K562 (cell line): ENCODE results near the gene TFAP2A. TPM values are rescaled to one million over a fixed set of nuclear protein-coding genes. Genes with fewer than 3 reads are reported as not detected.

Experiments
- ATAC-seq: fragments of 200-7000 bp; cut with Tn5 transposase; 3 replicates; pipeline ENCODE4 v1.9.1; 2020; ENCODE audit warnings: moderate library complexity
- BruUV-seq: library from RNA; stranded (reverse); fragments of 400-500 nt; replicated peaks from 2 replicates; lab custom pipeline; 2021; lab: Mats Ljungman, UMichigan
- CTCF ChIA-PET: fragments of 300-600 bp; formaldehyde crosslinking; extraction: SDS; loops from one replicate; lab custom pipeline; 2021; ENCODE audit warnings: low intra/inter-chr PET ratio; lab: Yijun Ruan, JAX
- POLR2A ChIA-PET: fragments of 300-600, 350-650 bp; sonication (Branson Sonifier 250); formaldehyde crosslinking; extraction: SDS; loops from one replicate; lab custom pipeline; 2021; ENCODE audit warnings: antibody characterized with exemption, inconsistent platforms; lab: Yijun Ruan, JAX
- DNase-seq, 4 experiments: peaks; one replicate each; pipeline versions ENCODE4 v3.0.0 to v3.0.0-alpha.2; 2011 to 2018; ENCODE audit warnings: low spot score in 3 of 4, mixed read lengths in 3 of 4; ENCODE audit errors: extremely low read depth in 1 of 4
- FAIRE-seq: peaks from 2 replicates; lab custom pipeline; 2011; peaks lifted over from hg19 to GRCh38; lab: Jason Lieb, UNC
- H2AFZ ChIP-seq: 2 replicates; pipeline ENCODE4 v1.6.0; 2011; ENCODE audit warnings: low read depth, low read length, control low read depth, inconsistent platforms
- H3K27ac ChIP-seq: fragments of 200-600 bp; 3 replicates; pipeline ENCODE4 v1.8.0; 2011; ENCODE audit warnings: low read depth, mild to moderate bottlenecking, control low read depth, inconsistent platforms, low read length, moderate library complexity, mixed read lengths; ENCODE audit errors: extremely low read depth
- H3K27me3 ChIP-seq, 2 experiments: fragments of 300-600 bp in 1 of 2; 2 replicates in 1 of 2; 3 replicates in 1 of 2; pipeline versions ENCODE4 v1.6.0 to v1.8.0; 2011; ENCODE audit warnings: inconsistent platforms in 2 of 2, low read length in 2 of 2, mild to moderate bottlenecking in 1 of 2, mixed read lengths in 1 of 2, moderate library complexity in 1 of 2; ENCODE audit not compliant: control insufficient read depth in 2 of 2, insufficient read depth in 2 of 2
- H3K36me3 ChIP-seq: fragments of 300-600 bp; 3 replicates; pipeline ENCODE4 v1.8.0; 2011; ENCODE audit warnings: mild to moderate bottlenecking, low read length, inconsistent platforms; ENCODE audit not compliant: control insufficient read depth, insufficient read depth
- H3K4me1 ChIP-seq, 2 experiments: fragments of 200-600 bp in 1 of 2; replicated peaks in 1 of 2; 2 replicates in 1 of 2; 3 replicates in 1 of 2; pipeline versions ENCODE4 v1.5.1 to v1.8.0; 2011; ENCODE audit warnings: inconsistent platforms in 2 of 2, low read length in 2 of 2, mild to moderate bottlenecking in 1 of 2, mixed read lengths in 1 of 2, moderate library complexity in 1 of 2; ENCODE audit not compliant: control insufficient read depth in 2 of 2, insufficient read depth in 2 of 2
- H3K4me2 ChIP-seq: 2 replicates; pipeline ENCODE4 v1.6.1; 2011; ENCODE audit warnings: low read length, control low read depth, inconsistent platforms, mixed read lengths; ENCODE audit not compliant: insufficient read depth
- H3K4me3 ChIP-seq: fragments of 200-600 bp; sonication (generic), shearing (Covaris generic); 2 replicates; pipeline ENCODE4 v1.5.1; 2016; ENCODE audit warnings: control low read depth, inconsistent platforms
- H3K79me2 ChIP-seq: fragments of 200-600 bp; 3 replicates; pipeline ENCODE4 v1.8.0; 2011; ENCODE audit warnings: low read length, inconsistent platforms; ENCODE audit not compliant: control insufficient read depth, insufficient read depth
- H3K9ac ChIP-seq, 2 experiments: 2 replicates each; pipeline versions ENCODE4 v1.6.0 to v1.6.1; 2011; ENCODE audit warnings: low read depth in 2 of 2, low read length in 2 of 2, control low read depth in 1 of 2, inconsistent platforms in 1 of 2, mild to moderate bottlenecking in 1 of 2, mixed read lengths in 1 of 2; ENCODE audit not compliant: insufficient read depth in 1 of 2
- H3K9me1 ChIP-seq: one replicate; pipeline ENCODE4 v1.6.0; 2011; ENCODE audit warnings: inconsistent platforms, mild to moderate bottlenecking, low read length, moderate library complexity; ENCODE audit not compliant: control insufficient read depth, insufficient read depth
- H3K9me3 ChIP-seq: replicated peaks from 2 replicates; pipeline ENCODE4 v1.5.1; 2011; ENCODE audit warnings: low read depth, low read length, inconsistent platforms; ENCODE audit not compliant: control insufficient read depth, insufficient read depth
- H4K20me1 ChIP-seq: replicated peaks from 2 replicates; pipeline ENCODE4 v1.6.1; 2011; ENCODE audit warnings: low read length, inconsistent platforms, mixed read lengths; ENCODE audit not compliant: control insufficient read depth, insufficient read depth
- ARID1B ChIP-seq: fragments of 450-650 bp; IDR thresholded peaks from 2 replicates; pipeline ENCODE4 v1.6.1; 2016; ENCODE audit warnings: antibody characterized with exemption, mild to moderate bottlenecking, inconsistent platforms
- CEBPG ChIP-seq, 3 experiments: fragments of 200-800 bp in 1 of 3; sonication (Bioruptor generic) in 1 of 3; sonication (generic) in 1 of 3; formaldehyde crosslinking in 1 of 3; IDR thresholded peaks in 2 of 3; conservative IDR thresholded peaks in 1 of 3; 2 replicates each; pipeline versions ENCODE4 v1.6.1 to v1.8.0; 2016 to 2022; ENCODE audit warnings: missing compliant biosample characterization in 2 of 3, missing genetic modification characterization in 2 of 3, mild to moderate bottlenecking in 1 of 3, missing genetic modification reagents in 1 of 3
- IFI16 ChIP-seq: fragments of 250-450 bp; sonication (Bioruptor Pico); IDR thresholded peaks from 2 replicates; pipeline ENCODE4 v2.1.2; 2022; ENCODE audit warnings: mild to moderate bottlenecking, inconsistent platforms
- NRF1 ChIP-seq, 2 experiments: fragments of 450-650 bp; IDR thresholded peaks in 1 of 2; conservative IDR thresholded peaks in 1 of 2; 2 replicates each; pipeline ENCODE4 v1.6.1; 2014; ENCODE audit warnings: mild to moderate bottlenecking in 2 of 2
- NUFIP1 ChIP-seq: fragments of 450-650 bp; IDR thresholded peaks from 2 replicates; pipeline ENCODE4 v1.6.1; 2018; ENCODE audit not compliant: partially characterized antibody
- RBM39 ChIP-seq: fragments of 200-400 bp; formaldehyde crosslinking; optimal IDR thresholded peaks from 2 replicates; pipeline ENCODE3; 2018; ENCODE audit warnings: low read depth, low read length
- ZNF561 ChIP-seq: fragments of 450-650 bp; formaldehyde crosslinking; conservative IDR thresholded peaks from 2 replicates; pipeline ENCODE4 v1.4.0; 2020; ENCODE audit warnings: mild to moderate bottlenecking, moderate library complexity
- WGBS: fragments of 100-300 bp; shearing (Covaris generic); methylation state at CpG from one replicate; pipeline ENCODE4 v1.1.6; 2016; ENCODE audit warnings: low coverage, mixed read lengths; ENCODE audit not compliant: insufficient coverage; ENCODE audit errors: missing lambda C conversion rate; 5-methylcytosine and 5-hydroxymethylcytosine counted together
- in situ Hi-C: fragments of 300-500 bp; cut with MboI; formaldehyde crosslinking; loops from 4 replicates; pipeline ENCODE4 v1.15.0; 2018; ENCODE audit warnings: inconsistent platforms, mixed read lengths
- intact Hi-C: fragments of 100-400 bp; cut with micrococcal nuclease; formaldehyde crosslinking; loops from 2 replicates; pipeline ENCODE4 v1.14.2; 2022
- polyA plus RNA-seq, 8 experiments: library from polyadenylated mRNA; depleted of rRNA in 4 of 8; stranded (reverse) in 5 of 8; unstranded in 3 of 8; fragments of >200 nt; fragmentation: Nextera tagmentation in 2 of 8; fragmentation: Illumina TruSeq in 1 of 8; extraction: Ambion mirVana in 2 of 8; extraction: Trizol in 1 of 8; gene quantifications; 2 replicates each; pipeline versions ENCODE4 v1.2.1 to v1.2.3, GENCODE V29; 2011 to 2014; ENCODE audit warnings: inconsistent platforms in 1 of 8, missing spikeins in 1 of 8
- total RNA-seq, 7 experiments: library from RNA; depleted of rRNA in 6 of 7; stranded (reverse); fragments of >200 nt in 6 of 7; fragmentation: Illumina TruSeq in 2 of 7; extraction: Trizol in 2 of 7; gene quantifications; 2 replicates each; pipeline versions ENCODE4 v1.2.1 to v1.2.3, GENCODE V29; 2011 to 2021; ENCODE audit warnings: low replicate concordance in 1 of 7
- TF ChIP-seq, protein P1 (sequence below): sonication (generic); formaldehyde crosslinking; IDR thresholded peaks from 2 replicates; pipeline ENCODE4 v1.8.0; 2022; ENCODE audit warnings: missing genetic modification reagents, mild to moderate bottlenecking, borderline replicate concordance
- TF ChIP-seq, protein P2 (sequence below): fragments of 250-450 bp; sonication (Bioruptor Pico); IDR thresholded peaks from 2 replicates; pipeline ENCODE4 v1.4.0; 2020; ENCODE audit warnings: borderline replicate concordance
- TF ChIP-seq, protein P3 (sequence below), 2 experiments: fragments of 450-650 bp in 1 of 2; IDR thresholded peaks; 2 replicates each; pipeline ENCODE4 v1.6.1; 2011 to 2017; ENCODE audit warnings: low read depth in 2 of 2, antibody characterized with exemption in 1 of 2, borderline replicate concordance in 1 of 2, low read length in 1 of 2, mild to moderate bottlenecking in 1 of 2, mixed read lengths in 1 of 2; ENCODE audit not compliant: control insufficient read depth in 1 of 2

TFAP2A gene
- total and polyA plus RNA-seq, 9 of the 15 experiments (the other 6 are each of a cell fraction or from before 2014, with no cell fraction given): 0.14 to 0.53 (median 0.19) TPM; not detected in 1

GRCh38 chr6:10419749-10420545, 5.1 kb upstream of the TFAP2A start:
- no TSS peak for BruUV-seq

More at GRCh38 chr6:10419749-10420545, 5.1 kb upstream of the TFAP2A start:
- in situ Hi-C loops: no loop called here
- no peaks in the 10 kb centered on the region for H3K79me2 ChIP-seq
- intact Hi-C loops: loop anchor here (10.0 kb wide), 1 partner anchor 1985 kb away; the partner anchor contains the start of gene SLC35B3
- 14% methylated on average over 24 of the region's 31 CpGs for WGBS
- peak; percentile 4 to 8; a peak in 2 of 4 replicates for TF ChIP-seq NRF1 (conservative IDR thresholded peaks at IDR 0.05 in 1 of 2, IDR thresholded peaks at IDR 0.05 in 1 of 2)
- no peak for TF ChIP-seq ARID1B
- TF ChIP-seq CEBPG (CRISPR knock-in tag; IDR thresholded peaks at IDR 0.05): peak; percentile 41; the same call in 1 of the 2 replicates
- peak; percentile 45 to 67; a peak in 2 of 4 replicates for TF ChIP-seq CEBPG (tag; conservative IDR thresholded peaks at IDR 0.05 in 1 of 2, IDR thresholded peaks at IDR 0.05 in 1 of 2)
- no peak for TF ChIP-seq IFI16 (CRISPR knock-in tag)
- TF ChIP-seq, protein P1, sequence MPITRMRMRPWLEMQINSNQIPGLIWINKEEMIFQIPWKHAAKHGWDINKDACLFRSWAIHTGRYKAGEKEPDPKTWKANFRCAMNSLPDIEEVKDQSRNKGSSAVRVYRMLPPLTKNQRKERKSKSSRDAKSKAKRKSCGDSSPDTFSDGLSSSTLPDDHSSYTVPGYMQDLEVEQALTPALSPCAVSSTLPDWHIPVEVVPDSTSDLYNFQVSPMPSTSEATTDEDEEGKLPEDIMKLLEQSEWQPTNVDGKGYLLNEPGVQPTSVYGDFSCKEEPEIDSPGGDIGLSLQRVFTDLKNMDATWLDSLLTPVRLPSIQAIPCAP (CRISPR knock-in tag): no peak
- no peak for TF ChIP-seq RBM39
- no peak for TF ChIP-seq NUFIP1
- TF ChIP-seq, protein P2, sequence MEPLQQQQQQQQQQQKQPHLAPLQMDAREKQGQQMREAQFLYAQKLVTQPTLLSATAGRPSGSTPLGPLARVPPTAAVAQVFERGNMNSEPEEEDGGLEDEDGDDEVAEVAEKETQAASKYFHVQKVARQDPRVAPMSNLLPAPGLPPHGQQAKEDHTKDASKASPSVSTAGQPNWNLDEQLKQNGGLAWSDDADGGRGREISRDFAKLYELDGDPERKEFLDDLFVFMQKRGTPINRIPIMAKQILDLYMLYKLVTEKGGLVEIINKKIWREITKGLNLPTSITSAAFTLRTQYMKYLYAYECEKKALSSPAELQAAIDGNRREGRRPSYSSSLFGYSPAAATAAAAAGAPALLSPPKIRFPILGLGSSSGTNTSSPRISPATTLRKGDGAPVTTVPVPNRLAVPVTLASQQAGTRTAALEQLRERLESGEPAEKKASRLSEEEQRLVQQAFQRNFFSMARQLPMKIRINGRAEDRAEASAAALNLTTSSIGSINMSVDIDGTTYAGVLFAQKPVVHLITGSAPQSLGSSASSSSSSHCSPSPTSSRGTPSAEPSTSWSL (CRISPR knock-in tag): no peak
- TF ChIP-seq ZNF561 (CRISPR knock-in tag): no peak
- TF ChIP-seq, protein P3, sequence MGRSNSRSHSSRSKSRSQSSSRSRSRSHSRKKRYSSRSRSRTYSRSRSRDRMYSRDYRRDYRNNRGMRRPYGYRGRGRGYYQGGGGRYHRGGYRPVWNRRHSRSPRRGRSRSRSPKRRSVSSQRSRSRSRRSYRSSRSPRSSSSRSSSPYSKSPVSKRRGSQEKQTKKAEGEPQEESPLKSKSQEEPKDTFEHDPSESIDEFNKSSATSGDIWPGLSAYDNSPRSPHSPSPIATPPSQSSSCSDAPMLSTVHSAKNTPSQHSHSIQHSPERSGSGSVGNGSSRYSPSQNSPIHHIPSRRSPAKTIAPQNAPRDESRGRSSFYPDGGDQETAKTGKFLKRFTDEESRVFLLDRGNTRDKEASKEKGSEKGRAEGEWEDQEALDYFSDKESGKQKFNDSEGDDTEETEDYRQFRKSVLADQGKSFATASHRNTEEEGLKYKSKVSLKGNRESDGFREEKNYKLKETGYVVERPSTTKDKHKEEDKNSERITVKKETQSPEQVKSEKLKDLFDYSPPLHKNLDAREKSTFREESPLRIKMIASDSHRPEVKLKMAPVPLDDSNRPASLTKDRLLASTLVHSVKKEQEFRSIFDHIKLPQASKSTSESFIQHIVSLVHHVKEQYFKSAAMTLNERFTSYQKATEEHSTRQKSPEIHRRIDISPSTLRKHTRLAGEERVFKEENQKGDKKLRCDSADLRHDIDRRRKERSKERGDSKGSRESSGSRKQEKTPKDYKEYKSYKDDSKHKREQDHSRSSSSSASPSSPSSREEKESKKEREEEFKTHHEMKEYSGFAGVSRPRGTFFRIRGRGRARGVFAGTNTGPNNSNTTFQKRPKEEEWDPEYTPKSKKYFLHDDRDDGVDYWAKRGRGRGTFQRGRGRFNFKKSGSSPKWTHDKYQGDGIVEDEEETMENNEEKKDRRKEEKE (IDR thresholded peaks at IDR 0.05; ENCODE audit: borderline replicate concordance in 1 of 2, control insufficient read depth in 1 of 2, low read depth in 2 of 2, low read length in 1 of 2): no peak
- TF ChIP-seq, all 486 proteins: peak for 2
- FAIRE-seq (no peak), DNase-seq (no peak), ATAC-seq (no peak)
- Histone ChIP-seq H3K9me1 (no peaks in the 10 kb centered on the region), H3K27me3 (peaks cover 41 to 78% of the 10 kb centered on the region in 2 experiments), H4K20me1 (no peaks in the 10 kb centered on the region; the same call in 1 of the 2 replicates), H3K36me3 (no peaks in the 10 kb centered on the region), H2AFZ (no peak overlapping the region), H3K9me3 (no peaks in the 10 kb centered on the region), H3K27ac (no peak overlapping the region), H3K4me1 (peaks cover 0 to 50% of the 10 kb centered on the region in 2 experiments; a peak in 2 of 5 replicates), H3K9ac (no peak overlapping the region), H3K4me2 (no peak overlapping the region), H3K4me3 (no peak overlapping the region)
- POLR2A ChIA-PET: interaction anchor here (0.6 kb wide), 1 partner anchor 184 kb away, joined by 4 read pairs; no protein-coding TSS in a partner anchor
- CTCF ChIA-PET: interaction anchor here (0.7 kb wide), 1 partner anchor 98 kb away, joined by 3 read pairs; no protein-coding TSS in a partner anchor
